Measurements from ENCODE around the gene CTDP1.

- no peak for TF ChIP-seq CTCF (IDR thresholded peaks at IDR 0.05)
- TF ChIP-seq POLR2AphosphoS5 (IDR thresholded peaks at IDR 0.05) = no peak
- TF ChIP-seq POLR2A (IDR thresholded peaks at IDR 0.05) = no peak
These were observed 121.6 kb downstream of the CTDP1 start for GRCh38 chr18:79801217-79801616.

All from gastroesophageal sphincter (tissue), 3 donors.